Measurements from ENCODE around the gene INAFM1.

INAFM1 gene

GRCh38 chr19:47232422-47233211 lies 42.1 kb upstream of the INAFM1 start:
- DNase-seq (ENCODE audit: low spot score) = peak; percentile 56
- ChIA-PET CTCF (interaction anchor here (1.0 to 1.8 kb wide), 3 partner anchors 10 to 22 kb away, joined by 5 to 15 read pairs (median 6); no protein-coding TSS in a partner anchor), POLR2A (ENCODE audit: low non-redundant PET) (interaction anchor here (1.2 kb wide), 1 partner anchor 10 kb away, joined by 3 read pairs; no protein-coding TSS in a partner anchor)
- no peak for TF ChIP-seq CTCF (conservative IDR thresholded peaks at IDR 0.05; ENCODE audit: low read depth)
- peak overlapping the region; percentile 99 for H3K27ac ChIP-seq

GRCh38 chr19:47236072-47236675 lies 38.5 kb upstream of the INAFM1 start:
- DNase-seq (ENCODE audit: low spot score) = no peak
- no peak for TF ChIP-seq CTCF (conservative IDR thresholded peaks at IDR 0.05; ENCODE audit: low read depth)
- H3K27ac ChIP-seq = no peak overlapping the region
- CTCF ChIA-PET = interaction anchor here (0.6 kb wide), 1 partner anchor 33 kb away, joined by 3 read pairs; no protein-coding TSS in a partner anchor
- POLR2A ChIA-PET (ENCODE audit: low non-redundant PET) = no interaction called here

- H3K27ac ChIP-seq = peak overlapping the region; percentile 64
- CTCF ChIA-PET = interaction anchor here (0.6 kb wide), 1 partner anchor 478 kb away, joined by 3 read pairs; no protein-coding TSS in a partner anchor
- no peak for DNase-seq (ENCODE audit: low spot score)
- TF ChIP-seq CTCF (conservative IDR thresholded peaks at IDR 0.05; ENCODE audit: low read depth) = no peak
- POLR2A ChIA-PET (ENCODE audit: low non-redundant PET) = interaction anchor here (0.7 kb wide), 1 partner anchor 126 kb away, joined by 3 read pairs; the partner anchor contains the start of gene ZC3H4
These were observed 35.5 kb upstream of the INAFM1 start for GRCh38 chr19:47239152-47239551.

- no peak for DNase-seq (ENCODE audit: low spot score)
- peak overlapping the region; percentile 64 for H3K27ac ChIP-seq
- no peak for TF ChIP-seq CTCF (conservative IDR thresholded peaks at IDR 0.05; ENCODE audit: low read depth)
- ChIA-PET POLR2A (ENCODE audit: low non-redundant PET) (interaction anchor here (0.7 kb wide), 1 partner anchor 126 kb away, joined by 3 read pairs; the partner anchor contains the start of gene ZC3H4), CTCF (interaction anchor here (0.7 kb wide), 1 partner anchor 143 kb away, joined by 4 read pairs; no protein-coding TSS in a partner anchor)
These were observed 34.9 kb upstream of the INAFM1 start for GRCh38 chr19:47239610-47240296.

- no peak for TF ChIP-seq CTCF (conservative IDR thresholded peaks at IDR 0.05; ENCODE audit: low read depth)
- CTCF ChIA-PET = interaction anchor here (0.6 to 0.7 kb wide), 4 partner anchors 100 to 536 kb away, joined by 3 to 4 read pairs (median 4); no protein-coding TSS in a partner anchor
- no peak for DNase-seq (ENCODE audit: low spot score)
- POLR2A ChIA-PET (ENCODE audit: low non-redundant PET) = interaction anchor here (1.0 kb wide), 1 partner anchor 34 kb away, joined by 4 read pairs; no protein-coding TSS in a partner anchor
- peak overlapping the region; percentile 64 for H3K27ac ChIP-seq
These were observed 34.1 kb upstream of the INAFM1 start for GRCh38 chr19:47240556-47240955.

Measured in RWPE1 (cell line).